Osteoblast (primary cell): ENCODE results near the gene PSD2. TPM values are rescaled to one million over a fixed set of nuclear protein-coding genes. Genes with fewer than 3 reads are reported as not detected.

ENCODE experiments used
- DNase-seq: peaks from one replicate; pipeline ENCODE4 v3.0.0; 2011; ENCODE audit warnings: low spot score, mixed read lengths; ENCODE audit not compliant: insufficient read length; ENCODE audit errors: missing footprints
- H2AFZ ChIP-seq: 2 replicates; pipeline ENCODE4 v1.6.0; 2011; ENCODE audit warnings: mild to moderate bottlenecking, low read length
- H3K27ac ChIP-seq: 2 replicates; pipeline ENCODE4 v1.5.1; 2011; ENCODE audit warnings: mild to moderate bottlenecking, low read depth, low read length, moderate library complexity
- H3K27me3 ChIP-seq: 2 replicates; pipeline ENCODE4 v1.6.0; 2012; ENCODE audit warnings: mild to moderate bottlenecking, control low read depth, inconsistent platforms, low read length, moderate library complexity; ENCODE audit not compliant: insufficient read depth
- H3K36me3 ChIP-seq: 2 replicates; pipeline ENCODE4 v1.5.1; 2011; ENCODE audit warnings: mild to moderate bottlenecking, low read length, control low read depth, moderate library complexity; ENCODE audit not compliant: insufficient read depth
- H3K4me1 ChIP-seq: 2 replicates; pipeline ENCODE4 v1.5.1; 2011; ENCODE audit warnings: mild to moderate bottlenecking, low read length, control low read depth, moderate library complexity; ENCODE audit not compliant: insufficient read depth
- H3K4me2 ChIP-seq: 2 replicates; pipeline ENCODE4 v1.6.0; 2011; ENCODE audit warnings: mild to moderate bottlenecking, low read length; ENCODE audit not compliant: insufficient read depth
- H3K4me3 ChIP-seq: fragments of 200-600 bp; sonication (generic); 3 replicates; pipeline ENCODE4 v1.5.1; 2012; ENCODE audit warnings: mild to moderate bottlenecking, low read length, inconsistent platforms; ENCODE audit not compliant: insufficient read depth
- H3K79me2 ChIP-seq: 2 replicates; pipeline ENCODE4 v1.6.0; 2012; ENCODE audit warnings: mild to moderate bottlenecking, low read length, control low read depth, inconsistent platforms; ENCODE audit not compliant: insufficient read depth
- H3K9me3 ChIP-seq: 2 replicates; pipeline ENCODE4 v1.5.1; 2011; ENCODE audit warnings: low read depth, low read length, control low read depth
- H4K20me1 ChIP-seq: 2 replicates; pipeline ENCODE4 v1.6.0; 2012; ENCODE audit warnings: mild to moderate bottlenecking, low read length, control low read depth; ENCODE audit not compliant: insufficient read depth
- total RNA-seq: library from RNA; depleted of rRNA; stranded (reverse); fragments of >200 nt; gene quantifications from 2 replicates; pipeline ENCODE4 v1.2.3, GENCODE V29; 2012
- TF ChIP-seq, protein P1 (sequence below): IDR thresholded peaks from 2 replicates; pipeline ENCODE4 v1.5.1; 2011; ENCODE audit warnings: mild to moderate bottlenecking, low read depth, low read length, moderate library complexity; ENCODE audit errors: extremely low read depth

PSD2 gene
- total RNA-seq, 1 donor = 0.36 TPM

DNA sequence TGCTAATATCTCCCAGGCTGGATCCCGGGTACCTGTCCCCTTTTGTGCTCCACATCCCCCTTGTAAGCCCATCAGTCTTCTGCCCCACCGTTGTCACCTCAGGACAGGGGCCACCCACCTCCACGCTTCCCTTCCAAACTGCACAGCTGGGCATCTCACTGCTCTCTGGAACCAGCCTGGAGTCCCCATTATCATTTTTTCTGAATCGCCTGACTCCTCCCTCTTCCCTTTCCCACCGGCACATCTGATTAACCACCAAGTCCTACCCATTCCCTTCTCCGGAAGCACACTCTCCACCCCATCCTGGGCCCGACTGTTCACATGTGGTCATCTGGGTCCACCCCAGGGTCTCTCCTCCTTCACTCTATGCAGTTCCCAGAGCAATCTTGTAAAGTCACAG, 53.9 kb downstream of the PSD2 start:
- no peak overlapping the region for H2AFZ ChIP-seq
- no peaks in the 10 kb centered on the region for H3K79me2 ChIP-seq
- H3K4me1 ChIP-seq = no peaks in the 10 kb centered on the region
- peaks cover 48% of the 10 kb centered on the region for H3K27me3 ChIP-seq
- peaks cover 4% of the 10 kb centered on the region for H4K20me1 ChIP-seq
- no peaks in the 10 kb centered on the region for H3K36me3 ChIP-seq
- H3K9me3 ChIP-seq = no peaks in the 10 kb centered on the region
- TF ChIP-seq, protein P1, sequence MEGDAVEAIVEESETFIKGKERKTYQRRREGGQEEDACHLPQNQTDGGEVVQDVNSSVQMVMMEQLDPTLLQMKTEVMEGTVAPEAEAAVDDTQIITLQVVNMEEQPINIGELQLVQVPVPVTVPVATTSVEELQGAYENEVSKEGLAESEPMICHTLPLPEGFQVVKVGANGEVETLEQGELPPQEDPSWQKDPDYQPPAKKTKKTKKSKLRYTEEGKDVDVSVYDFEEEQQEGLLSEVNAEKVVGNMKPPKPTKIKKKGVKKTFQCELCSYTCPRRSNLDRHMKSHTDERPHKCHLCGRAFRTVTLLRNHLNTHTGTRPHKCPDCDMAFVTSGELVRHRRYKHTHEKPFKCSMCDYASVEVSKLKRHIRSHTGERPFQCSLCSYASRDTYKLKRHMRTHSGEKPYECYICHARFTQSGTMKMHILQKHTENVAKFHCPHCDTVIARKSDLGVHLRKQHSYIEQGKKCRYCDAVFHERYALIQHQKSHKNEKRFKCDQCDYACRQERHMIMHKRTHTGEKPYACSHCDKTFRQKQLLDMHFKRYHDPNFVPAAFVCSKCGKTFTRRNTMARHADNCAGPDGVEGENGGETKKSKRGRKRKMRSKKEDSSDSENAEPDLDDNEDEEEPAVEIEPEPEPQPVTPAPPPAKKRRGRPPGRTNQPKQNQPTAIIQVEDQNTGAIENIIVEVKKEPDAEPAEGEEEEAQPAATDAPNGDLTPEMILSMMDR = no peak
- H3K27ac ChIP-seq = no peak overlapping the region
- no peak overlapping the region for H3K4me2 ChIP-seq
- DNase-seq = peak; percentile 77
- H3K4me3 ChIP-seq = no peak overlapping the region

DNA sequence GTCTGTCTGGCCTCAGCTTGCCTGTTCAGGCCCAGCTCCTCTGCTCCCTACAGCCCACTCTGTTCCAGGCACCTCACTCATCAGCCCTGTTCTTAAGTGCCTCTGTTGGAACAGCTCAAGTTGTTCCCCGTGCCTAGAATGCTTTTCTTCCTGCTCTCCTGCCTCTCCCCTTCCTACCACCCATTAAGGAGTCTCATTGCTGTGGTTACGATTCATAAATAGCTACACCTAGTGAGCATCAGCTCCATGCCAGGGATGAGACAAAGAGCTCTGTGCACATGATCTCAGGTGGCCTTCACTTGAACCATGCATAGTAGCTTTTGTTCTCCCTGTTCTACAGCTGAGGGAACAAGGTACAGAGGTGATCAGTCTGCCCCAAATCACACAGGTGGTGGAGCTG, 54.3 kb downstream of the PSD2 start:
- no peak overlapping the region for H2AFZ ChIP-seq
- H3K27me3 ChIP-seq = peaks cover 45% of the 10 kb centered on the region
- H3K27ac ChIP-seq = no peak overlapping the region
- no peak overlapping the region for H3K4me3 ChIP-seq
- H3K4me1 ChIP-seq = no peaks in the 10 kb centered on the region
- no peaks in the 10 kb centered on the region for H3K36me3 ChIP-seq
- no peak overlapping the region for H3K4me2 ChIP-seq
- TF ChIP-seq, protein P1 = no peak
- no peaks in the 10 kb centered on the region for H3K79me2 ChIP-seq
- H4K20me1 ChIP-seq = peaks cover 4% of the 10 kb centered on the region
- no peaks in the 10 kb centered on the region for H3K9me3 ChIP-seq
- DNase-seq = peak; percentile 80

DNA sequence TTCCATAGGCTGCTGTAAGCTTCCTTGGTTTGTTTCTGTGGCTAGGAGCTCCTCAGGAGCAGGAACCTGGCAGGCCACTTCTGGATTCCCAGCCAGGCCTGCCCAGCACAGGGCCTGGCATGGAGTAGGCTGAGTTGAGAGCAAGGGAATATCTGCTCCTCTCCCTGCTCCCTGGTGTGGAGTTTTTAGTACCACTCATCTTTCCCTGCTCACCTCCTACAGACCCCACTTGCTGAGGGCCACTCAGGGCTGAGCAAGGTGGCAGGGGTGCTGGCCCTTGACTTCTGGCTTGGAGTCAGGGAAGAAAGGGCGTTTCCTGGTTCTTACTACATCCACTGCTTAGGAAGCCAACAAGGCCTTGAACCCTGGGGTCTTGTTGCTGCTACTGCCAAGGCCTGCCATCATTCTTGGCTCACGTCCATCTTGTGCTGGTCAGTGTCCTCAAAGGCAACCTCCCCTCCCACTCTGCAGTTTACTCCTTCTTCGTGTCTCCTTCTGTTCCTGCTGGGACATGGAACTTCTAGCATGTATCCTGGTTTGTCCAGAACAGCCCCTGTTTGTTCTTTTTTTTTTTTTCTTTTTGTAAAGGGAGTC, 54.9 kb downstream of the PSD2 start:
- Histone ChIP-seq H3K36me3 (no peaks in the 10 kb centered on the region), H3K9me3 (no peaks in the 10 kb centered on the region), H4K20me1 (peaks cover 4% of the 10 kb centered on the region), H2AFZ (no peak overlapping the region), H3K27ac (no peak overlapping the region), H3K79me2 (no peaks in the 10 kb centered on the region), H3K4me3 (no peak overlapping the region), H3K27me3 (peaks cover 40% of the 10 kb centered on the region), H3K4me2 (no peak overlapping the region), H3K4me1 (no peaks in the 10 kb centered on the region)
- DNase-seq = peak; percentile 75
- TF ChIP-seq, protein P1 = no peak

DNA sequence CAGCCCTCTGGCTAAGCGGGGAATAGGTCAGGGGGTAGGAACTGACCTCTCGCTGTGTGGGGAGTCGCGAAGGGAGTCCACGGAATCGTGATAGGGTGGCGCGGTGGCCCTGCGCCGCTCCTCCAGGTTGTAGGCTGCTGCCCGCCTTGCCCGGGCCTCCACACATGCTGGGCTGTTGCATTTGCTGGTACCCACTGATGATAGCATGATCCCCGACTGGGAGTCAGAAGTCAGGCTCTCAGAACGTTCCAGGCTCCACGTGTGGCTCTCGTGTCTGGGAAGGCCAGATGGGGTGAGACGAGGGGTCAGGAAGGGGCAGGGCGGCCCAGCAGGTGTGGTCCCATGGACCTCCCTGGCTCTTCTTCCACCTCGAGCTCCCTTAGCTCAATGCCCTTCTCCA, 56.0 kb downstream of the PSD2 start:
- Histone ChIP-seq H3K9me3 (no peaks in the 10 kb centered on the region), H3K36me3 (no peaks in the 10 kb centered on the region), H3K79me2 (no peaks in the 10 kb centered on the region), H3K4me2 (no peak overlapping the region), H3K27me3 (peaks cover 30% of the 10 kb centered on the region), H2AFZ (no peak overlapping the region), H4K20me1 (peaks cover 4% of the 10 kb centered on the region), H3K27ac (no peak overlapping the region), H3K4me1 (no peaks in the 10 kb centered on the region), H3K4me3 (no peak overlapping the region)
- no peak for DNase-seq
- TF ChIP-seq, protein P1 = no peak
